Dermis microvascular lymphatic vessel endothelial cell (primary cell): Measurements from ENCODE around the gene RTN4IP1. TPM values are rescaled to one million over a fixed set of nuclear protein-coding genes. Genes with fewer than 3 reads are reported as not detected.

Experiments used
- DNase-seq, 2 donors: peaks; one replicate each; pipeline versions ENCODE4 v3.0.0 to v3.0.0-alpha.2; 2010; ENCODE audit warnings: low read depth in 2 of 2
- total RNA-seq: library from RNA; depleted of rRNA; stranded (reverse); fragments of >200 nt; gene quantifications from 2 replicates; pipeline ENCODE4 v1.2.1, GENCODE V29; 2014

RTN4IP1 gene
- total RNA-seq, 1 donor from 2014 or later = 3.6 TPM

GRCh38 chr6:106547601-106548453 lies 81.5 kb downstream of the RTN4IP1 start:
- DNase-seq = peak in 1 of 2 donors; percentile 62

- DNase-seq = peak; percentile 90 to 96
Observed at GRCh38 chr6:106546691-106547414, 82.4 kb downstream of the RTN4IP1 start.

DNA sequence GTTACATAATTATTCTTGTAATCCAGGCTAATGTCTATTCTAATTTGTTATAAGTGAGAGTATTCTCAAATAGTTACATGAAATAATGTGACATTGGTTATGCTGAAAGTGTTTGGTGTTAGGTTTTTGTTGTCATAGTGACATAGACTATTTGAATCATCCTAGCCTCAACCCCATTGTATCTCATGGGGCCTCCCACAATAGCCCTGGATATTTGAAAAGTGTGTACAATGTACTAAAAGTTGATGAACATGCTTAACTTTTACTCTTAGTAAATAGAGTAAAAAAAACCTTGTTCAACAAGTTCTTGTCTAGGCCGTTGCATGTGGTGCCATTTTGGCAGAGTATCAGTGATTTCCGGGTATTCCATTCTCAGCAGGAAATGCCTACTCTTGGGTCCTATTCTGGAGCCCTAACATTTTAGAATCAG lies 83.0 kb downstream of the RTN4IP1 start:
- peak; percentile 61 to 78 for DNase-seq

- no peak for DNase-seq
Observed at GRCh38 chr6:106540907-106541306, 88.4 kb downstream of the RTN4IP1 start.

DNA sequence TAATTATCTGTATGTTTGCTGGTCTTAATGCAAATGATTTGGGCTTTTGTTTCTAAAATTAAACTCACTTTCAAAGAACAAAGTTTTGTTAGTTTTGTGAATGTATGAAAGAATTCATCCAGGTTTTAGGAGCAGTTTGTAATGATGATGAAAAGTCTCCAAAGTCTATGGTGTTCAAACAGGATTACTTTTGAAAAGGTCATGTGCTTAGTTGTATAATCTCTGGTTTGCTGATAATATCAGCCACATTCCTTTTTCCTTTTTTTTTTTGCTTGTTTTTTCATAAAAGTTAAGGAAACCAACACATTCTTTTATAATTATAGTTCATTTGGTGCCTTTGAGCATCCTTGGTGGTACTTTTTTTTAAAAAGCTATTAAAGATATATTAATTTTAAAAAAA lies 88.9 kb downstream of the RTN4IP1 start:
- no peak for DNase-seq

- DNase-seq = no peak
Observed at GRCh38 chr6:106539936-106540335, 89.4 kb downstream of the RTN4IP1 start.

DNA sequence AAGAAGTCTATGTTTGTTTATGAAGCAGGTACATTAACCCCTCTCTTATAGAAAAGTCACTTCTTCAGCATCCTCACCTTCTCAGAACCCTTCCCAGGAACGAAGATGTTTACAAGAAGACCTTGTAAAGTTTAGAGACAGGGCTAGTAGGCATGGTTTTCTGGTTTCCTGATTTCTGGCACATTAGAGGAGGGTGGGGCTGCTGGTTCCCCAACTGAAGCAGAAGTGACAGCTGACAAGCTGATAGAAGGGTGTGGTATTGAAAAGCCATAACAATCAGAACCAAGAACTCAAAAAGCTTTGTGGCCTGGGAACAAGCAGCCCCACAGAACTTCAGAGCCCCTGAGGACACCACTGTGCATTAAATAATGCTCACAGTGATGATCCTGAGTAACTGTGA lies 91.2 kb downstream of the RTN4IP1 start:
- DNase-seq = no peak

GRCh38 chr6:106537662-106538061 lies 91.6 kb downstream of the RTN4IP1 start:
- DNase-seq = no peak

DNA sequence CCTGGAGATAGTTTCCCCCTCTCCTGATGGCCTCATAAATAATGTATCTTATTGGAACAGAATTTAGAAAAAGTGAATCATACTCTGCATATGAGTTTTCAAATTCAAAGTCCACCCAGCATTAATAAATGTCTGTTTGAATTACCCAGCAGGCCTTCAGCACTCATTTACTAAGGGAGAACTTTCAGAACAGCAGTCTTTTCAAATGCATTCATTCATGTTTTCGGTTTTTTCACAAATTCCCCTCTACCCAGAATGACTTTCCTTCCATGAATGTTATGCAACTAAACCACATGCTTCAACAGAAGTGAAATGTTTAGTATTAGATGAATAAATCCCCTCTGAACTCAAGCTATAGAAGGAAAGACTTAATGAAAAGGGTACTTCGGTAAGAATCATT lies 92.4 kb downstream of the RTN4IP1 start:
- DNase-seq = no peak

GRCh38 chr6:106536357-106536756 lies 92.9 kb downstream of the RTN4IP1 start:
- DNase-seq = no peak

- no peak for DNase-seq
Observed at GRCh38 chr6:106535012-106535411, 94.3 kb downstream of the RTN4IP1 start.

- DNase-seq = peak in 1 of 2 donors; percentile 5
Observed at GRCh38 chr6:106534564-106534982, 94.7 kb downstream of the RTN4IP1 start.

GRCh38 chr6:106534004-106534403 lies 95.3 kb downstream of the RTN4IP1 start:
- DNase-seq = no peak

DNA sequence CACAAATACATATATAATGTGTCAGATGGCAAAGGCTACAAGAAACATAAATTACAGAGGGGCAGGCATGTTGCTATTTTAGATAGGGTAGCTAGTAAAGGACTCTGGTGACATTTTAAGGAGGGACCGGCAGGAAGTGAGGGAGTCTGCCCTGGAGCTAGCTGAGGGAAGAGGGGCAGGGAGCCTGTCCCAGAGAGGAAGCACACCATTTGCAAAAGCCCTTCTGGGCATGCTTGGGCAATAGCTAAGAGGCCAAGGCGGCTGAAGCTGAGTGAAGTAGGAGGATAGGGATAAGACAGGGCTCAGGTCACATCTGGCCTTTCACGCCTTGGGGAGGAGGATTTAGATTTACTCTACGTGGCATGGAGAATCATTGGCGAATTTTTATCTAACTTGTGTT lies 96.2 kb downstream of the RTN4IP1 start:
- DNase-seq = no peak

- peak in 1 of 2 donors; percentile 79 for DNase-seq
Observed at GRCh38 chr6:106530502-106530901, 98.8 kb downstream of the RTN4IP1 start.

- no peak for DNase-seq
Observed at GRCh38 chr6:106530026-106530425, 99.3 kb downstream of the RTN4IP1 start.

GRCh38 chr6:106529438-106529837 lies 99.9 kb downstream of the RTN4IP1 start:
- DNase-seq = no peak

DNA sequence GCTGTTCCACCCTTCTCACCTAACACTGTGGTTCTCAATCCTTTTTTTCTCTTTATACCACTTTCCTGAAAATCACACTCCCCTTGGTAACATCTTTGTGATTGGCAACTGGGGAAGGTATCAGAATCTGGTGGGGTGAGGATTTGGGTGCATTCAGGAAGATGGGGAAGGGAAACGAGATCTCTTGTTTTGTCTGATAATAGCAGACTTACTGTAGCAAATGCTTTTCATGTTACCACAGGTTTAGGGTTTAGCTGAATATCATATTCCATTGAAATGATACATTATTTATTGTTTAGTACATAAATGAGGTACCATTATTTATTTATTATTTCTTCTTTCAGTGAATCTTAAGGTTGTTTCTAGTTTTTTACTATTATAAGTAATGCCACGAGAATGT lies 100.8 kb downstream of the RTN4IP1 start:
- DNase-seq = no peak

DNA sequence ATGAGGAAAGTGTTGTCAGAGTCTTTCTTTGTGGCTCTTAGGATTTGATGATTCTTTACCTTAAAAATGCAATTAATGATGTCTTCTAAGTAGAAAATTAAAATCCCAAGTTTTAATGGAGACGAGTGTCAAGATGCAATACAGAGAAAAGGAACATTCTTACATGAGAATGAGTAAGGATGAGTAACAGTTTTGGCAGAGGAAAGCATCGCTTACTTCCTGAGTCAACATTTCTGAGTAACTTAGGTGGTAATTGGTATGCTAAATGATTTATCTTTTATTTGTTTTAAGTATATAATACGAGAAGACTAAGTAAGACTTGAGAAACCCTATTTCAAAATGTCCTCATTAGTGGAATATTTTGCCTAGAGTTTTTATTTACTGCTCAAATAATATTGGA lies 101.3 kb downstream of the RTN4IP1 start:
- DNase-seq = peak in 1 of 2 donors; percentile 86

GRCh38 chr6:106527117-106527516 lies 102.2 kb downstream of the RTN4IP1 start:
- no peak for DNase-seq

GRCh38 chr6:106525882-106526275 lies 103.4 kb downstream of the RTN4IP1 start:
- no peak for DNase-seq

DNA sequence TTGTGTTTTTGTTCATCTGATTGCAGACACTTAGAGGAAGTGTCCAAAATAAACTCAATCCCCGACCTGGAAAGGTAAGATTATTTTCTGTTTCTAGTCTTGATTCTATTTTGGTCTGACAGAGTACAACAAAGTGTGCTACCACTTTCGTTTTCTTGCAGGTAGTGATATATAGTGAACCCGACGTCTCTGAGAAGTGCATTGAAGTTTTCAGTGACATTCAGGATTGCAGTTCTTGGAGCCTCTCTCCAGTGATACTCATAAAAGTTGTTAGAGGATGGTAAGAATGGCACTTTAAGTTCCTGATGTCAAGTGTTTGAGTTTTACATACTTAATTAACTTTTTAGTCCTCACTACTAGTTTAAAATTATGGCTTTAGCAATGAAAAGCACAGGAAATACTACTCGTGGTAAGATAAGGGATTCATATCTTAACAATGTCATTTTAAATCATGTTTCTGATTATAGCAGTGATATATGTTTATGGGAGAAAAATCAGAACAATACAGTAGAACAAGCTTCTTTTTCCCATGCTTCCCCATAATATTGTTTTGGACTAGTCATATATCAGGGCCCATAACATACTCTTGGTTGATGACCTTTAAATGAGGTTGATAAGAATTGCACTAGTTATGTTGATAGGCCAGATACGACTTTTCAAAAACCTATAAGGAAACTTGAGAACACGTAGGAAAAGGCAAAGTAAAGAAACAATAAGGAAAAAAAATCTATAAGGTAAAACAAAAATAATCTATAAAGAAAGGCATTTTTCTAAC lies 104.0 kb downstream of the RTN4IP1 start:
- DNase-seq = peak in 1 of 2 donors; percentile 43
